Stimulated activated CD4-positive, alpha-beta T cell treated with anti-CD3 and anti-CD28 coated beads, TNF-alpha, amount 100 ng/mL, for 24 hours (primary cell): ENCODE results near the gene KCNIP4.

Experiments
- DNase-seq, 3 experiments: peaks; one replicate each; pipeline ENCODE4 v3.0.0-alpha.2; 2020; ENCODE audit warnings: low read depth in 3 of 3

The KCNIP4 gene

GRCh38 chr4:21901281-21901680 is 47.3 kb downstream of the KCNIP4 start:
- DNase-seq = no peak

GRCh38 chr4:21900211-21900610 is 48.4 kb downstream of the KCNIP4 start:
- no peak for DNase-seq

- DNase-seq = no peak
These were observed 50.5 kb downstream of the KCNIP4 start for GRCh38 chr4:21898101-21898500.

- DNase-seq = no peak
These were observed 51.8 kb downstream of the KCNIP4 start for GRCh38 chr4:21896767-21897166.

- DNase-seq = no peak
These were observed 55.4 kb downstream of the KCNIP4 start for GRCh38 chr4:21893136-21893535.

GRCh38 chr4:21890231-21890630 is 58.3 kb downstream of the KCNIP4 start:
- no peak for DNase-seq

- DNase-seq = no peak
These were observed 60.2 kb downstream of the KCNIP4 start for GRCh38 chr4:21888195-21888976.

GRCh38 chr4:21887481-21887880 is 61.1 kb downstream of the KCNIP4 start:
- DNase-seq = no peak

GRCh38 chr4:21885770-21886169 is 62.8 kb downstream of the KCNIP4 start:
- no peak for DNase-seq

GRCh38 chr4:21885241-21885640 is 63.3 kb downstream of the KCNIP4 start:
- DNase-seq = no peak

GRCh38 chr4:21884615-21885014 is 64.0 kb downstream of the KCNIP4 start:
- no peak for DNase-seq

GRCh38 chr4:21882051-21882839 is 66.3 kb downstream of the KCNIP4 start:
- no peak for DNase-seq

GRCh38 chr4:21879187-21879586 is 69.4 kb downstream of the KCNIP4 start:
- no peak for DNase-seq

GRCh38 chr4:21876711-21877110 is 71.9 kb downstream of the KCNIP4 start:
- no peak for DNase-seq

- no peak for DNase-seq
These were observed 75.4 kb downstream of the KCNIP4 start for GRCh38 chr4:21873145-21873544.

GRCh38 chr4:21872101-21872500 is 76.5 kb downstream of the KCNIP4 start:
- no peak for DNase-seq

GRCh38 chr4:21869978-21870745 is 78.4 kb downstream of the KCNIP4 start:
- DNase-seq = no peak

GRCh38 chr4:21864686-21865085 is 83.9 kb downstream of the KCNIP4 start:
- no peak for DNase-seq

GRCh38 chr4:21862917-21863316 is 85.7 kb downstream of the KCNIP4 start:
- DNase-seq = no peak

- DNase-seq = no peak
These were observed 89.6 kb downstream of the KCNIP4 start for GRCh38 chr4:21858971-21859370.

- no peak for DNase-seq
These were observed 91.8 kb downstream of the KCNIP4 start for GRCh38 chr4:21856754-21857153.

- DNase-seq = no peak
These were observed 92.3 kb downstream of the KCNIP4 start for GRCh38 chr4:21856301-21856700.
